Esophagus muscularis mucosa (tissue), 3 donors: ENCODE measurements around the gene ACACB.

Experiments
- CTCF ChIP-seq, 3 experiments: fragments of 200-600 bp in 2 of 3; fragments of 450-650 bp in 1 of 3; sonication (generic) in 2 of 3; IDR thresholded peaks; one replicate each; pipeline ENCODE4 v1.5.1; 2017 to 2019; ENCODE audit warnings: antibody characterized with exemption in 3 of 3, mild to moderate bottlenecking in 2 of 3, moderate library complexity in 1 of 3
- POLR2AphosphoS5 ChIP-seq, 2 donors: sonication (generic); formaldehyde crosslinking; IDR thresholded peaks; one replicate each; pipeline ENCODE4 v1.6.1; 2017; ENCODE audit warnings: antibody characterized with exemption in 2 of 2

- TF ChIP-seq CTCF (IDR thresholded peaks at IDR 0.05): no peak
- TF ChIP-seq POLR2AphosphoS5 (IDR thresholded peaks at IDR 0.05): no peak
Measured at GRCh38 chr12:109287811-109288469, 171.6 kb downstream of the ACACB start.
